D721Med (cell line): Measurements from ENCODE around the gene CHIC2.
"Not testable (repeated sequence)": the region's sequence is repeated elsewhere in the genome, so short reads cannot be mapped to it uniquely, and the experiment has no call there.

ENCODE experiments used
- DNase-seq: peaks from one replicate; pipeline ENCODE4 v3.0.0; 2011; ENCODE audit warnings: low spot score; ENCODE audit not compliant: insufficient read length
- FAIRE-seq: peaks from 2 replicates; lab custom pipeline; 2011; peaks lifted over from hg19 to GRCh38; lab: Jason Lieb, UNC
- CTCF ChIP-seq: IDR thresholded peaks from 2 replicates; pipeline ENCODE4 v1.5.1; 2012; ENCODE audit warnings: mild to moderate bottlenecking, control low read depth; ENCODE audit not compliant: insufficient read depth; ENCODE audit errors: missing control alignments

CHIC2 gene

GRCh38 chr4:54038056-54038455, 26.3 kb downstream of the CHIC2 start:
- DNase-seq: no peak
- TF ChIP-seq CTCF: no peak
- no peak for FAIRE-seq

- FAIRE-seq (no peak), DNase-seq (no peak)
- no peak for TF ChIP-seq CTCF
Observed at GRCh38 chr4:54036184-54036583, 28.2 kb downstream of the CHIC2 start.

DNA sequence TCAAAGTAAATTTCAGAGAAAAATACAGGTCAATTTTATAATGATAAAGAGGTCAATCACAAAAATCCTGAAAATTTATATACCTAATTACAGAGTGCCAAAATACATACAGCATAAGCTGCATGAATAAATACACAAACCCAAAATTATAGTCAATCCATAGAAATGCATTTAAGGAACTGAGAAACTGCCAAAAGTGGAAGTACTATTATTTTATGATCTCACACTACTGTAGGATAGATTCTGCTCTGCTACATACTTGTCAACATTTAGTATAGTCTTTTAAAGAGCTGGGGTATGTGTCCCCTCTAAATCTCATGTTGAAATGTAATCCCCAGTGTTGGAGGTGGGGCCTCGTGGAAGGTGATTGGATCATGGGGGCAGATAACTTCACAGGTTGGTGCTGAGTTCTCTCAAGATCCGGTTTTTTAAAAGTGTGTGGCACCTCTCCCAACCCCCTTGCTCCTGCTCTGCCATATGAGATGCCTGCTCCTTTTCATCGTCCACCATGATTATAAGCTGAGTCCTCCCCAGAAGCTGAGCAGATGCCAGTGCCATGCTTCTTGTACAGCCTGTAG, 31.8 kb downstream of the CHIC2 start:
- DNase-seq: no peak
- TF ChIP-seq CTCF: no peak
- no peak for FAIRE-seq

- no peak for DNase-seq
- no peak for FAIRE-seq
- TF ChIP-seq CTCF: no peak
Observed at GRCh38 chr4:54027311-54027710, 37.1 kb downstream of the CHIC2 start.

GRCh38 chr4:54025582-54025981, 38.8 kb downstream of the CHIC2 start:
- TF ChIP-seq CTCF: no peak
- FAIRE-seq (no peak), DNase-seq (no peak)

DNA sequence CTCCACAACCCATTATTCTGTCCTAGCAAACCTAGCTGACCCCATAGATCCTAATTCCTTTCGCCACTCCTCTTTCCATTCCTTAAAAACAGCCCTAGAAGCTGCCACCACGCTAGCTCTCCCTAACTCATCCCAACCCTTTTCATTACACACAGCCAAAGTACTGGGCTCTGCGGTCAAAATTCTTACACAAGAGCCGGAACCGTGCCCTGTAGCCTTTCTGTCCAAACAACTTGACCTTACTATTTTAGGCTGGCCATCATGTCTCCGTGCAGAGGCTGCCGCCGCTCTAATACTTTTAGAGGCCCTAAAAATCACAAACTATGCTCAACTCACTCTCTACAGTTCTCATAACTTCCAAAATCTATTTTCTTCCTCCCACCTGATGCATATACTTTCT, 41.4 kb downstream of the CHIC2 start:
- not testable (repeated sequence) for DNase-seq, FAIRE-seq

- DNase-seq: no peak
- FAIRE-seq: no peak
- TF ChIP-seq CTCF: no peak
Observed at GRCh38 chr4:54017974-54018373, 46.4 kb downstream of the CHIC2 start.

DNA sequence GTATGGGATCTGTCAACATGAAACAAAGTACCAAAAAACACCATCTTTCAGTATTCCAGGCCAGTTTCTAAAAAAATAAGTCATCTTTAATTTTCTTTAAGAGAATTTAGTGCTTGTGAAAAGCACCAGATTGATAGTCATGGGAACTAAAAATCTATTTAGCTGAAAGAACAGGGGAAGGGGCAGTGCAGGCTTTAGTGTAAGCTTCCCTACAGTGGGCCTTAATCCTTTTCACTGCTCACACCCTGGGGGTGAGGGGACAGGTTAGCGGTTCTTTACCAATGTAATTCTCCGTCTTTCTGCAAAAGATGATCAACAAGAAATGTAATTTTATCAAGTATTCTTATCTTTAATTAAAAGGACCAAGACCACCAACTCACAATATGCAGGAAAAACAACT, 47.1 kb downstream of the CHIC2 start:
- DNase-seq (no peak), FAIRE-seq (no peak)
- TF ChIP-seq CTCF: no peak
